NCI-H2029 (cell line): Measurements from ENCODE around the gene GGT6.

Experiments used
- DNase-seq: peaks from one replicate; lab custom pipeline; 2025; lab: John Stamatoyannopoulos, UW

The GGT6 gene

GRCh38 chr17:4576161-4576558 lies 15.8 kb upstream of the GGT6 start:
- no peak for DNase-seq

GRCh38 chr17:4574448-4575045 lies 14.2 kb upstream of the GGT6 start:
- DNase-seq, result no peak

GRCh38 chr17:4573669-4574068 lies 13.3 kb upstream of the GGT6 start:
- DNase-seq, result no peak

- DNase-seq, result no peak
Measured at GRCh38 chr17:4573115-4573514, 12.7 kb upstream of the GGT6 start.

GRCh38 chr17:4572131-4572530 lies 11.8 kb upstream of the GGT6 start:
- no peak for DNase-seq

- no peak for DNase-seq
Measured at GRCh38 chr17:4569591-4569990, 9.2 kb upstream of the GGT6 start.

GRCh38 chr17:4566785-4567184 lies 6.4 kb upstream of the GGT6 start:
- DNase-seq, result peak; percentile 7

GRCh38 chr17:4565209-4566141 lies 5.1 kb upstream of the GGT6 start:
- DNase-seq, result peak; percentile 56

GRCh38 chr17:4562015-4562969 lies 1.9 kb upstream of the GGT6 start:
- no peak for DNase-seq

GRCh38 chr17:4560837-4561256 lies 470 bp upstream of the GGT6 start:
- DNase-seq, result no peak

GRCh38 chr17:4559966-4560365 lies 411 bp downstream of the GGT6 start:
- DNase-seq, result no peak

- DNase-seq, result no peak
Measured at GRCh38 chr17:4559139-4559791, 1.1 kb downstream of the GGT6 start.

GRCh38 chr17:4558347-4558971 lies 1.9 kb downstream of the GGT6 start:
- no peak for DNase-seq

GRCh38 chr17:4557626-4558346 lies 2.6 kb downstream of the GGT6 start:
- no peak for DNase-seq

GRCh38 chr17:4556996-4557395 lies 3.4 kb downstream of the GGT6 start:
- DNase-seq, result no peak

- no peak for DNase-seq
Measured at GRCh38 chr17:4555873-4556759, 4.3 kb downstream of the GGT6 start.

GRCh38 chr17:4554997-4555799 lies 5.2 kb downstream of the GGT6 start, which contains the start of gene MYBBP1A:
TSS of gene MYBBP1A (minus strand) at chr17:4555384. CDS start at chr17:4555324, 60 bp downstream.
- peak; percentile 89 for DNase-seq

- no peak for DNase-seq
Measured at GRCh38 chr17:4554441-4554996, 5.9 kb downstream of the GGT6 start.
